ENCODE measurements around the gene POC1A. TPM values are rescaled to one million over a fixed set of nuclear protein-coding genes. Genes with fewer than 3 reads are reported as not detected.

POC1A gene
- total RNA-seq, 1 donor from 2014 or later: 3.7 TPM

DNA sequence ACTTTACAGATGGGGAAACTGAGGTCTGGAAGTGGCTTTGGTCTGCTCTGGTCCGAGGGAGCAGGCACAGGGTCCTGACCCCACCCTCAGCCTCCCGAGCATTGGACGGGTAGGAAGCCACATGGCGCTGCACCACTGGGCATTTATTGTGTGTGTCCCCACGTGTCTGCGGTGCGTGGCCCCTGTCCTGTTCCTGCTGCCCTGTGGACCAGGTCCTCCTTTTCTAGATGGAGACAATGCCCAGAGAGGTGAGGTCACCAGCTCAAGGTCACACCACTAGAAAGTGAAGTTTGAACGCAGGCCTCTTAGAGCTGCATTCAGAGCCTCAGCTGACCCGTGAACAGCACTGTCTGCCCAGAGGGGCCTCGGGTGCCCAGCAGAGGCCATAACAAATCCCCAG lies 124.7 kb downstream of the POC1A start:
- Mint-ChIP-seq H3K4me3 (ENCODE audit: unreplicated experiment) (no peak overlapping the region), H3K27ac (ENCODE audit: unreplicated experiment) (no peak overlapping the region), H3K36me3 (ENCODE audit: low read depth, unreplicated experiment) (peaks cover 5% of the 10 kb centered on the region), H3K4me1 (ENCODE audit: low read depth, unreplicated experiment) (peaks cover 6% of the 10 kb centered on the region), H3K9me3 (ENCODE audit: unreplicated experiment) (peaks cover 17% of the 10 kb centered on the region), H3K27me3 (ENCODE audit: low read depth, unreplicated experiment) (peaks cover 9% of the 10 kb centered on the region)
- no peak overlapping the region for H2AFZ ChIP-seq (ENCODE audit: low read depth, low read length)
- no peak for TF ChIP-seq EZH2 (IDR thresholded peaks at IDR 0.05; ENCODE audit: insufficient read depth, low read length)
- TF ChIP-seq, protein P1, sequence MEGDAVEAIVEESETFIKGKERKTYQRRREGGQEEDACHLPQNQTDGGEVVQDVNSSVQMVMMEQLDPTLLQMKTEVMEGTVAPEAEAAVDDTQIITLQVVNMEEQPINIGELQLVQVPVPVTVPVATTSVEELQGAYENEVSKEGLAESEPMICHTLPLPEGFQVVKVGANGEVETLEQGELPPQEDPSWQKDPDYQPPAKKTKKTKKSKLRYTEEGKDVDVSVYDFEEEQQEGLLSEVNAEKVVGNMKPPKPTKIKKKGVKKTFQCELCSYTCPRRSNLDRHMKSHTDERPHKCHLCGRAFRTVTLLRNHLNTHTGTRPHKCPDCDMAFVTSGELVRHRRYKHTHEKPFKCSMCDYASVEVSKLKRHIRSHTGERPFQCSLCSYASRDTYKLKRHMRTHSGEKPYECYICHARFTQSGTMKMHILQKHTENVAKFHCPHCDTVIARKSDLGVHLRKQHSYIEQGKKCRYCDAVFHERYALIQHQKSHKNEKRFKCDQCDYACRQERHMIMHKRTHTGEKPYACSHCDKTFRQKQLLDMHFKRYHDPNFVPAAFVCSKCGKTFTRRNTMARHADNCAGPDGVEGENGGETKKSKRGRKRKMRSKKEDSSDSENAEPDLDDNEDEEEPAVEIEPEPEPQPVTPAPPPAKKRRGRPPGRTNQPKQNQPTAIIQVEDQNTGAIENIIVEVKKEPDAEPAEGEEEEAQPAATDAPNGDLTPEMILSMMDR (IDR thresholded peaks at IDR 0.05; ENCODE audit: insufficient read depth, low read depth, low read length): no peak
- no peak for DNase-seq (ENCODE audit: low read depth)
- no peak overlapping the region for H3K4me3 ChIP-seq (ENCODE audit: insufficient read depth, low read depth, low read length)
- H3K79me2 ChIP-seq (ENCODE audit: insufficient read depth, low read length): no peaks in the 10 kb centered on the region
- H3K9ac ChIP-seq (ENCODE audit: low read length): no peak overlapping the region
- H3K9me3 ChIP-seq (ENCODE audit: insufficient read depth, low read depth, low read length): peaks cover 4% of the 10 kb centered on the region
- H4K20me1 ChIP-seq (ENCODE audit: insufficient read depth, low read length): no peaks in the 10 kb centered on the region
- H3K27me3 ChIP-seq (ENCODE audit: insufficient read depth, low read length): no peaks in the 10 kb centered on the region
- H3K36me3 ChIP-seq (ENCODE audit: insufficient read depth, low read length): no peaks in the 10 kb centered on the region
- no peak for FAIRE-seq
- no peaks in the 10 kb centered on the region for H3K4me1 ChIP-seq (ENCODE audit: insufficient read depth, low read length)
- H3K27ac ChIP-seq (ENCODE audit: low read depth, low read length): no peak overlapping the region
- H3K4me2 ChIP-seq (ENCODE audit: low read length): no peak overlapping the region

DNA sequence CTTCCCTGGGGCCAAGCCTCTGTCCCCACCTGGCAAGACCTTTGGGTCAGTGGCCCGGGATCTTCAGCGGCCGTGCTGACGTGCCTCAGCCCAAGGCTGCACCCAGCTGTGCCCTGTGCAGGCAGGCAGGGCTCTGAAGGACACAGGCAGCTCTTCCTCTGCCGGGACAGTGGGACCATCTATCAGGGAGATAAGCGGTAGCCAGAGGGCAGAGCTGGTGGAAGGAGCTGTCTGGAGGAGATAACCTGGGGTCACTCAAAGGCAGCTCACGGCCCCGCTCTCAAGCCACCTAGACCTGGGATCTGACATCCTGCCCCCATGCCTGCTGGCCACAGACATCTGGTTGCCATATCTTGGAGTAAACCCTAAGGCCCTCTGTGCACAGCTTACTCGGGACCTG lies 125.2 kb downstream of the POC1A start:
- Histone ChIP-seq H3K27me3 (ENCODE audit: insufficient read depth, low read length) (no peaks in the 10 kb centered on the region), H3K27ac (ENCODE audit: low read depth, low read length) (no peak overlapping the region), H3K9ac (ENCODE audit: low read length) (no peak overlapping the region), H3K4me2 (ENCODE audit: low read length) (no peak overlapping the region), H3K79me2 (ENCODE audit: insufficient read depth, low read length) (no peaks in the 10 kb centered on the region), H3K36me3 (ENCODE audit: insufficient read depth, low read length) (no peaks in the 10 kb centered on the region), H4K20me1 (ENCODE audit: insufficient read depth, low read length) (no peaks in the 10 kb centered on the region), H2AFZ (ENCODE audit: low read depth, low read length) (no peak overlapping the region), H3K4me1 (ENCODE audit: insufficient read depth, low read length) (no peaks in the 10 kb centered on the region), H3K4me3 (ENCODE audit: insufficient read depth, low read depth, low read length) (no peak overlapping the region), H3K9me3 (ENCODE audit: insufficient read depth, low read depth, low read length) (peaks cover 4% of the 10 kb centered on the region)
- DNase-seq (ENCODE audit: low read depth) (no peak), FAIRE-seq (no peak)
- Mint-ChIP-seq H3K9me3 (ENCODE audit: unreplicated experiment) (peaks cover 17% of the 10 kb centered on the region), H3K4me3 (ENCODE audit: unreplicated experiment) (no peak overlapping the region), H3K27me3 (ENCODE audit: low read depth, unreplicated experiment) (peaks cover 9% of the 10 kb centered on the region), H3K27ac (ENCODE audit: unreplicated experiment) (no peak overlapping the region), H3K4me1 (ENCODE audit: low read depth, unreplicated experiment) (peaks cover 10% of the 10 kb centered on the region), H3K36me3 (ENCODE audit: low read depth, unreplicated experiment) (peaks cover 5% of the 10 kb centered on the region)
- TF ChIP-seq, protein P1 (IDR thresholded peaks at IDR 0.05; ENCODE audit: insufficient read depth, low read depth, low read length): no peak
- no peak for TF ChIP-seq EZH2 (IDR thresholded peaks at IDR 0.05; ENCODE audit: insufficient read depth, low read length)

- H3K4me3 ChIP-seq (ENCODE audit: insufficient read depth, low read depth, low read length): no peak overlapping the region
- no peak overlapping the region for H3K4me3 Mint-ChIP-seq (ENCODE audit: unreplicated experiment)
- H3K9me3 ChIP-seq (ENCODE audit: insufficient read depth, low read depth, low read length): peaks cover 4% of the 10 kb centered on the region
- no peak overlapping the region for H3K27ac Mint-ChIP-seq (ENCODE audit: unreplicated experiment)
- H3K27me3 ChIP-seq (ENCODE audit: insufficient read depth, low read length): no peaks in the 10 kb centered on the region
- no peak overlapping the region for H3K9ac ChIP-seq (ENCODE audit: low read length)
- no peaks in the 10 kb centered on the region for H3K79me2 ChIP-seq (ENCODE audit: insufficient read depth, low read length)
- H2AFZ ChIP-seq (ENCODE audit: low read depth, low read length): no peak overlapping the region
- TF ChIP-seq, protein P1 (IDR thresholded peaks at IDR 0.05; ENCODE audit: insufficient read depth, low read depth, low read length): no peak
- no peak for TF ChIP-seq EZH2 (IDR thresholded peaks at IDR 0.05; ENCODE audit: insufficient read depth, low read length)
- no peak overlapping the region for H3K4me2 ChIP-seq (ENCODE audit: low read length)
- DNase-seq (ENCODE audit: low read depth): no peak
- no peaks in the 10 kb centered on the region for H4K20me1 ChIP-seq (ENCODE audit: insufficient read depth, low read length)
- H3K4me1 ChIP-seq (ENCODE audit: insufficient read depth, low read length): no peaks in the 10 kb centered on the region
- peaks cover 11% of the 10 kb centered on the region for H3K4me1 Mint-ChIP-seq (ENCODE audit: low read depth, unreplicated experiment)
- no peak for FAIRE-seq
- no peaks in the 10 kb centered on the region for H3K36me3 ChIP-seq (ENCODE audit: insufficient read depth, low read length)
- peaks cover 5% of the 10 kb centered on the region for H3K36me3 Mint-ChIP-seq (ENCODE audit: low read depth, unreplicated experiment)
- peaks cover 8% of the 10 kb centered on the region for H3K27me3 Mint-ChIP-seq (ENCODE audit: low read depth, unreplicated experiment)
- H3K9me3 Mint-ChIP-seq (ENCODE audit: unreplicated experiment): peaks cover 17% of the 10 kb centered on the region
- H3K27ac ChIP-seq (ENCODE audit: low read depth, low read length): no peak overlapping the region
These were observed 125.7 kb downstream of the POC1A start for GRCh38 chr3:52028572-52028971.
